Measurements from ENCODE around the gene HHIP.

Gene HHIP

DNA sequence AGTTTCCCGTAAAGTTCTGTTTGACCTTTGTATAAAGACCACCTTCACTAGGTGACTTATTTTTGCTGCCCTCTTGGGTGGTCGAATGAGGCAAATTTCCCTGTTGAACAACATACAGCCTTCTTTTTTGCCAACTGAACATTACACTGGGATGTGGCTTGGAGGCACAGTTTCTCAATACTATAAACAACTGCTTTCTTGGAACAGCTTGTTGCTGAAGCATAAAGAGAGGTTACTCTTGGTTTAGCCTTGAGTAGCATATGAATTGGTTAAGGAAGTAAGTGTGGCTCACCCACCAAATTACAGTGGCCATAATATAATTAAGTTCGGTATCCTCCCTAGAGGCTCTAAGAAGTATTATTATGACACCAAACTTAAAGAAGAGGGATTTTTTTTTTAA, 40.0 kb downstream of the HHIP start:
- TF ChIP-seq, protein P1, sequence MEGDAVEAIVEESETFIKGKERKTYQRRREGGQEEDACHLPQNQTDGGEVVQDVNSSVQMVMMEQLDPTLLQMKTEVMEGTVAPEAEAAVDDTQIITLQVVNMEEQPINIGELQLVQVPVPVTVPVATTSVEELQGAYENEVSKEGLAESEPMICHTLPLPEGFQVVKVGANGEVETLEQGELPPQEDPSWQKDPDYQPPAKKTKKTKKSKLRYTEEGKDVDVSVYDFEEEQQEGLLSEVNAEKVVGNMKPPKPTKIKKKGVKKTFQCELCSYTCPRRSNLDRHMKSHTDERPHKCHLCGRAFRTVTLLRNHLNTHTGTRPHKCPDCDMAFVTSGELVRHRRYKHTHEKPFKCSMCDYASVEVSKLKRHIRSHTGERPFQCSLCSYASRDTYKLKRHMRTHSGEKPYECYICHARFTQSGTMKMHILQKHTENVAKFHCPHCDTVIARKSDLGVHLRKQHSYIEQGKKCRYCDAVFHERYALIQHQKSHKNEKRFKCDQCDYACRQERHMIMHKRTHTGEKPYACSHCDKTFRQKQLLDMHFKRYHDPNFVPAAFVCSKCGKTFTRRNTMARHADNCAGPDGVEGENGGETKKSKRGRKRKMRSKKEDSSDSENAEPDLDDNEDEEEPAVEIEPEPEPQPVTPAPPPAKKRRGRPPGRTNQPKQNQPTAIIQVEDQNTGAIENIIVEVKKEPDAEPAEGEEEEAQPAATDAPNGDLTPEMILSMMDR (IDR thresholded peaks at IDR 0.05; ENCODE audit: control insufficient read depth, insufficient read depth, low read depth, low read length, missing control alignments): no peak
- no peak overlapping the region for H3K4me3 ChIP-seq (ENCODE audit: control insufficient read depth, low read depth, low read length)
- DNase-seq (ENCODE audit: low read depth): no peak

DNA sequence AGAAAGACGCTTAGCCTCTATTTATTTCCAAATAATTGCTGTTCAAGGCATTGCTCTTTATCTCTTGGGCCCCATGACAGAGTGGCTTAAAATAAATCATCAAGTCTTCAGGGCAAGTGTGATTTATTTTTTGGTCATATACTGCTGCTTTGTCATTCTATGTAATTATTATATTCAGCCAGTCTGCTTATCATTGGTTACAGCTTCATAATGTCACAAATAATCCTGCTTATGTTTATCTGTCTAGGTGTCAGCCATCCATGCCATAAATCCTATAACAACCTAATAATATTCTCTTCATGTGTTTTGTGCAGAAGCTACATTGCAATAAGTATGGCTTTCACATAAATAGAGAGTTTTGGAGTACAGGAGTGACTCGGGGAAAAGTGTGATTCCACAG, 41.0 kb downstream of the HHIP start:
- no peak overlapping the region for H3K4me3 ChIP-seq (ENCODE audit: control insufficient read depth, low read depth, low read length)
- DNase-seq (ENCODE audit: low read depth): no peak
- TF ChIP-seq, protein P1 (IDR thresholded peaks at IDR 0.05; ENCODE audit: control insufficient read depth, insufficient read depth, low read depth, low read length, missing control alignments): no peak

DNA sequence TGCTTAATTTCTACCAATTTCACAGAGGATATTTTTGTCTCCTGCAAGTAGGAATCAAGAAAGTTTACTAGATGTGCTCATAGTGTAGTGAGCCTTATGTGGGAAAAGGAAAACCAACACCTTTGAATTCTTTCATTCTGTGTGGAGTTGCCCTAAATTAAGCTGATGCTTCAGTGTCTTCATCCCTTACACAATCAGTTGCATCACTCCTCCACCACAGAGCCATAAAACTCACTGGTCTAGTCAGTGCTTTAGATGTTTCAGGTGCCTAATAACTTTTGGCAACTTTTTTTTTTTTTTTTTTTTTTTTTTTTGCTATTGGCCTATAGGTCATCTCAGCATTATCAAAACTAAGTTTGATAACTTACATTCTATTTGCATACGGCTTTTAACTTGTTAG, 41.5 kb downstream of the HHIP start:
- no peak for DNase-seq (ENCODE audit: low read depth)
- TF ChIP-seq, protein P1 (IDR thresholded peaks at IDR 0.05; ENCODE audit: control insufficient read depth, insufficient read depth, low read depth, low read length, missing control alignments): no peak
- no peak overlapping the region for H3K4me3 ChIP-seq (ENCODE audit: control insufficient read depth, low read depth, low read length)

DNA sequence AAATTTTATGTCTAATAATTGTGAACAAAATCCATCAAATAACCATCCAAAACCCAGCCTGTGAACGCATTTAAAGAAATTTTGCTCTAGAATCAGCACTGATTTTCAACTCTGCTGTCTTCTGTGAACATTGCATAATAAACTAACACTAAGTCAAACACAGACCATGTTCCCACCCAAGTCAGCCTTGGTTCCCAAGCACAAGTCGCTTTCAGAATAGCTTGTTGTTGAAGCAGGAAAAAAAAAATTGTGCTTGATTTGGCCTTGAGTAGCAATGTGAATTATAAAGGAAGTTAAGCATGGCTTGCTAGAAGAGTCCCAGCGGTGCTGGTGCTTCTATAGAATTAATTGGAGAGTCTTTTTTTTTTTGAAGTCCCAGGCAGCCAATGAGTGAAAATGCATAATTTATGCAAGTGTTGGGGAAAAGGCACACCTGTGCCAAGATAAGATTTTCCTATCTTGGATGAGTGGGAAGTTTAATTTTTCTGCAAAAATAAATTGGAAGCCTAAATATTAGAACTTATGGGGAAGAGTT, 42.1 kb downstream of the HHIP start:
- DNase-seq (ENCODE audit: low read depth): no peak
- H3K4me3 ChIP-seq (ENCODE audit: control insufficient read depth, low read depth, low read length): no peak overlapping the region
- TF ChIP-seq, protein P1 (IDR thresholded peaks at IDR 0.05; ENCODE audit: control insufficient read depth, insufficient read depth, low read depth, low read length, missing control alignments): no peak

DNA sequence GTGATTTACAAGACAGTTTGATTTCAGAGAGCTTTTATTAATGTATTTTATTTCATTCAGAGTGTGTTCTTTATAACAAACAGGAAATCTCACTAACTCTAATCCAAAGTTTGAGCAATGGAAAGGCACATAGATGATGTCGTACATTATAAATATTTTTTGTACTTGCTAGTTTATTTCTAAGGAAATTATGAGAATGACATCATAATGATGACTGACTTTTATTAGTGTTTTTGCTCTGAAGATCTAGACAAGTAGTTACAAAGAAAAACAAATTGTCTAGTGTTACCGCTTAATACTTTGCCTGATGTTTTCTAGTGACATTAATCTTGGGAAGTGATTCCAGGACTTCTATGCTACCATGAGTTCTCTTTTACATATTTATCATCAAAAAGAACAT, 43.2 kb downstream of the HHIP start:
- no peak overlapping the region for H3K4me3 ChIP-seq (ENCODE audit: control insufficient read depth, low read depth, low read length)
- TF ChIP-seq, protein P1 (IDR thresholded peaks at IDR 0.05; ENCODE audit: control insufficient read depth, insufficient read depth, low read depth, low read length, missing control alignments): no peak
- DNase-seq (ENCODE audit: low read depth): no peak

DNA sequence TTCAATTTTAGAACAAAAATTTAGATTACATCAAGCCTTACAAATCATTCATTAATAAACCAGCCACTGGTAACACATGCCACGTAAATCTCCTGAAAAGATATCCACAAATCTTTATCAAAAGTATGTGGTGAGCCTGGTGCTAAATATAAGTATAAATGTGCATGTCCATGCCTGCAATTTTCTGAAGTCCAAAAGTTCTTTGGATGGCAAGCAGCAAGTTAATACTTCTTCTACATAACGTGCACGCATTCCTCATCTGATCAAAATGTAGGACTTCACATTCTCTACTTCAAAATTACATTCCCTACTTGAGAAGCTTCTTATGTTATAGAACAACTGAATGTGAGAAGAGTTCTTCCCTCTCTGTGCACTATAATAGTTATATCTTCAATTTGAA, 49.8 kb downstream of the HHIP start:
- H3K4me3 ChIP-seq (ENCODE audit: control insufficient read depth, low read depth, low read length): no peak overlapping the region
- DNase-seq (ENCODE audit: low read depth): no peak
- TF ChIP-seq, protein P1 (IDR thresholded peaks at IDR 0.05; ENCODE audit: control insufficient read depth, insufficient read depth, low read depth, low read length, missing control alignments): no peak

DNA sequence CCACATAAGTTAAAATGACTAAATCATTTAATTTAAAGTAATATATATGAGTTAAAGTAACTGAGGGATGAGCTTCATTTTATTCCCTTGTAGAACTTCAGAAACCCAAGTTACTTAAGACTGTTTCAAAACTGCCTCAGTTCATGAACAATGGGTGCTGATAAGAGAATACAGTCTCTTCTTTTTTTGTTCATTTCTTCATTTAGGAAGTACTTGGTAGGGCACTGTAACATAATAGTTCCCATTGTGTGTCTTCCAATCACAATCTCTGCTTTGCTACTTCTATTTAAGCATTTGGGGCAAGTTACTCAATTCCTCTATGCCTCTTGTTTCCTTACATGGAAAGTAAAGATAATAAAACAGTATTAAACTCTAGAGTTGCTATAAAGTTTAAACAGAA, 50.4 kb downstream of the HHIP start:
- no peak for DNase-seq (ENCODE audit: low read depth)
- TF ChIP-seq, protein P1 (IDR thresholded peaks at IDR 0.05; ENCODE audit: control insufficient read depth, insufficient read depth, low read depth, low read length, missing control alignments): no peak
- no peak overlapping the region for H3K4me3 ChIP-seq (ENCODE audit: control insufficient read depth, low read depth, low read length)
